ENCODE data around the gene INSYN2A. TPM values are rescaled to one million over a fixed set of nuclear protein-coding genes. Genes with fewer than 3 reads are reported as not detected.

The INSYN2A gene
- total and polyA plus RNA-seq, 2 donors (not counting 3 experiments of a cell fraction or from before 2014, with no cell fraction given): 0.04 to 0.07 TPM

- intact Hi-C loops (cut with micrococcal nuclease) (no loop called here), dilution Hi-C loops (cut with MboI; ENCODE audit: extremely low pct_ligation_motif_present, low sequenced_read_pairs) (no loop called here)
- POLR2A ChIA-PET: no interaction called here
- Histone ChIP-seq H3K27me3 (ENCODE audit: control insufficient read depth in 2 of 2, insufficient read depth in 2 of 2, low read length in 2 of 2) (peaks cover 0 to 3% of the 10 kb centered on the region in 2 experiments), H3K9me3 (replicated peaks; ENCODE audit: control insufficient read depth, insufficient read depth, low read length) (no peaks in the 10 kb centered on the region), H3K4me1 (ENCODE audit: control insufficient read depth, extremely low read depth, insufficient read depth, low read length) (peaks cover 4% of the 10 kb centered on the region), H3K9me1 (replicated peaks; ENCODE audit: control insufficient read depth, extremely low read depth, insufficient read depth, low read length) (no peaks in the 10 kb centered on the region), H3K4me2 (ENCODE audit: insufficient read depth, low read length) (no peak overlapping the region), H3K27ac (ENCODE audit: insufficient read depth, low read depth, low read length) (no peak overlapping the region), H3K4me3 (replicated peaks in 1 of 3; ENCODE audit: insufficient read depth in 1 of 3, low read depth in 1 of 3, low read length in 3 of 3) (no peak overlapping the region), H4K20me1 (replicated peaks; ENCODE audit: control insufficient read depth, extremely low read depth, insufficient read depth, low read length) (no peaks in the 10 kb centered on the region), H3K79me2 (ENCODE audit: control insufficient read depth, insufficient read depth, low read length) (no peaks in the 10 kb centered on the region), H3K36me3 (ENCODE audit: control insufficient read depth in 2 of 2, extremely low read depth in 1 of 2, insufficient read depth in 2 of 2, low read length in 2 of 2) (no peaks in the 10 kb centered on the region), H2AFZ (ENCODE audit: low read depth, low read length) (no peak overlapping the region), H3K9ac (replicated peaks; ENCODE audit: extremely low read depth, insufficient read depth, low read length) (no peak overlapping the region)
- FAIRE-seq (no peak), DNase-seq (ENCODE audit: low read depth, low spot score) (no peak)
- TF ChIP-seq JUN (IDR thresholded peaks at IDR 0.05; ENCODE audit: borderline replicate concordance, insufficient read depth, insufficient read length, low read depth): no peak
- TF ChIP-seq MAX (IDR thresholded peaks at IDR 0.05; ENCODE audit: insufficient read depth, insufficient read length): no peak
- TF ChIP-seq EZH2 (IDR thresholded peaks at IDR 0.05; ENCODE audit: borderline replicate concordance, low read depth, low read length, severe bottlenecking): no peak
- CTCF ChIA-PET: no interaction called here
- BruUV-seq (replicated peaks): no TSS peak
Observed at GRCh38 chr10:127200646-127201045, 4.3 kb upstream of the INSYN2A start.

- Histone ChIP-seq H3K9me3 (replicated peaks; ENCODE audit: control insufficient read depth, insufficient read depth, low read length) (no peaks in the 10 kb centered on the region), H3K27me3 (ENCODE audit: control insufficient read depth in 2 of 2, insufficient read depth in 2 of 2, low read length in 2 of 2) (peaks cover 5 to 19% of the 10 kb centered on the region in 2 experiments), H3K4me3 (replicated peaks in 1 of 3; ENCODE audit: insufficient read depth in 1 of 3, low read depth in 1 of 3, low read length in 3 of 3) (no peak overlapping the region), H4K20me1 (replicated peaks; ENCODE audit: control insufficient read depth, extremely low read depth, insufficient read depth, low read length) (peaks cover 4% of the 10 kb centered on the region), H3K79me2 (ENCODE audit: control insufficient read depth, insufficient read depth, low read length) (no peaks in the 10 kb centered on the region), H3K4me2 (ENCODE audit: insufficient read depth, low read length) (no peak overlapping the region), H2AFZ (ENCODE audit: low read depth, low read length) (no peak overlapping the region), H3K36me3 (ENCODE audit: control insufficient read depth in 2 of 2, extremely low read depth in 1 of 2, insufficient read depth in 2 of 2, low read length in 2 of 2) (no peaks in the 10 kb centered on the region), H3K4me1 (ENCODE audit: control insufficient read depth, extremely low read depth, insufficient read depth, low read length) (peaks cover 4% of the 10 kb centered on the region), H3K27ac (ENCODE audit: insufficient read depth, low read depth, low read length) (no peak overlapping the region), H3K9ac (replicated peaks; ENCODE audit: extremely low read depth, insufficient read depth, low read length) (no peak overlapping the region), H3K9me1 (replicated peaks; ENCODE audit: control insufficient read depth, extremely low read depth, insufficient read depth, low read length) (no peaks in the 10 kb centered on the region)
- ChIA-PET POLR2A (no interaction called here), CTCF (no interaction called here)
- dilution Hi-C loops (cut with MboI; ENCODE audit: extremely low pct_ligation_motif_present, low sequenced_read_pairs): no loop called here
- DNase-seq (ENCODE audit: low read depth, low spot score) (no peak), FAIRE-seq (no peak)
- no TSS peak for BruUV-seq (replicated peaks)
- intact Hi-C loops (cut with micrococcal nuclease): loop anchor here (5.0 kb wide), 1 partner anchor 159 kb away; no protein-coding TSS in a partner anchor
- TF ChIP-seq POLR2AphosphoS5 (IDR thresholded peaks at IDR 0.05; ENCODE audit: insufficient read depth, low read depth, low read length) (no peak), MYC (IDR thresholded peaks at IDR 0.05; ENCODE audit: low read depth, low read length) (no peak), MAX (IDR thresholded peaks at IDR 0.05; ENCODE audit: insufficient read depth, insufficient read length) (no peak), POLR2A (IDR thresholded peaks at IDR 0.05; ENCODE audit: low read depth, low read length) (no peak), CTCF (IDR thresholded peaks at IDR 0.05; ENCODE audit: extremely low read depth in 1 of 2, insufficient read depth in 1 of 2, low read depth in 1 of 2, low read length in 2 of 2) (no peak)
Observed at GRCh38 chr10:127198721-127199120, 2.3 kb upstream of the INSYN2A start.
